ENCODE results near the gene SNAP29.
"Not testable (repeated sequence)": the region's sequence is repeated elsewhere in the genome, so short reads cannot be mapped to it uniquely, and the experiment has no call there.

Gene SNAP29

DNA sequence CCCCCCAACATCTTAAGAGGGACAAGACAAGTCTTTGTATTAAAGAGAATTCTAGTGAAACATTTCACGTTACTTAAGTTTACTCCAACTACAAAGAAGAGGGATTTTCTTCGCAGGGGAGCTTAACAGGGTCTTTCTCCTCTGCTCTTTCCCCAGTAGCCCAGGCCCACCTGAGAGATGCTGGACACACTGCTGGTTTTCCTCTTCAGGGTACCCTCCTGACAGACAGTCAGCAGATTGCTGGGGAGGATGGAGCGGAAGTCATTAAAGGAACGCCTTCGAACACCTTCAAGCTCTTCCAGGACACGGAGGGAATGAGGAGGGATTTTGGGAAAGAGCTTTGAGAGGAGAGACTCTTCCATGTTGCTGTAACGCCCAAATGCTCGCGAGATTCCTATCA lies 39.3 kb upstream of the SNAP29 start:
- TF ChIP-seq, protein P1, sequence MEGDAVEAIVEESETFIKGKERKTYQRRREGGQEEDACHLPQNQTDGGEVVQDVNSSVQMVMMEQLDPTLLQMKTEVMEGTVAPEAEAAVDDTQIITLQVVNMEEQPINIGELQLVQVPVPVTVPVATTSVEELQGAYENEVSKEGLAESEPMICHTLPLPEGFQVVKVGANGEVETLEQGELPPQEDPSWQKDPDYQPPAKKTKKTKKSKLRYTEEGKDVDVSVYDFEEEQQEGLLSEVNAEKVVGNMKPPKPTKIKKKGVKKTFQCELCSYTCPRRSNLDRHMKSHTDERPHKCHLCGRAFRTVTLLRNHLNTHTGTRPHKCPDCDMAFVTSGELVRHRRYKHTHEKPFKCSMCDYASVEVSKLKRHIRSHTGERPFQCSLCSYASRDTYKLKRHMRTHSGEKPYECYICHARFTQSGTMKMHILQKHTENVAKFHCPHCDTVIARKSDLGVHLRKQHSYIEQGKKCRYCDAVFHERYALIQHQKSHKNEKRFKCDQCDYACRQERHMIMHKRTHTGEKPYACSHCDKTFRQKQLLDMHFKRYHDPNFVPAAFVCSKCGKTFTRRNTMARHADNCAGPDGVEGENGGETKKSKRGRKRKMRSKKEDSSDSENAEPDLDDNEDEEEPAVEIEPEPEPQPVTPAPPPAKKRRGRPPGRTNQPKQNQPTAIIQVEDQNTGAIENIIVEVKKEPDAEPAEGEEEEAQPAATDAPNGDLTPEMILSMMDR (conservative IDR thresholded peaks at IDR 0.05; ENCODE audit: low read length) = no peak
- TF ChIP-seq EZH2phosphoT487 (IDR thresholded peaks at IDR 0.05; ENCODE audit: borderline replicate concordance) = no peak
- Histone ChIP-seq H3K79me2 (ENCODE audit: insufficient read depth, low read length) (no peaks in the 10 kb centered on the region), H3K4me3 (ENCODE audit: low read length, poor library complexity, severe bottlenecking) (no peak overlapping the region), H3K4me2 (ENCODE audit: low read depth, low read length, poor library complexity, severe bottlenecking) (no peak overlapping the region), H4K20me1 (ENCODE audit: insufficient read depth, low read length, poor library complexity, severe bottlenecking) (no peaks in the 10 kb centered on the region), H3K9me2 (replicated peaks; ENCODE audit: low read depth, low read length) (no peaks in the 10 kb centered on the region), H3K27me3 (ENCODE audit: insufficient read depth, low read length, poor library complexity, severe bottlenecking) (no peaks in the 10 kb centered on the region), H3F3A (ENCODE audit: low read depth) (no peaks in the 10 kb centered on the region), H3K36me3 (ENCODE audit: insufficient read depth, low read length) (peaks cover 67% of the 10 kb centered on the region; the same call in 1 of the 2 replicates), H3K9me3 (ENCODE audit: insufficient read depth, low read depth, low read length) (no peaks in the 10 kb centered on the region), H3K9ac (ENCODE audit: low read depth, low read length, poor library complexity, severe bottlenecking) (no peak overlapping the region), H2AFZ (ENCODE audit: low read length) (no peak overlapping the region), H3K4me1 (ENCODE audit: insufficient read depth, low read length, poor library complexity, severe bottlenecking) (no peaks in the 10 kb centered on the region)

- not testable (repeated sequence) for H3K9me3 ChIP-seq (ENCODE audit: insufficient read depth, low read depth, low read length); H4K20me1 ChIP-seq (ENCODE audit: insufficient read depth, low read length, poor library complexity, severe bottlenecking); H3K9me2 ChIP-seq (replicated peaks; ENCODE audit: low read depth, low read length); H3K4me2 ChIP-seq (ENCODE audit: low read depth, low read length, poor library complexity, severe bottlenecking); H2AFZ ChIP-seq (ENCODE audit: low read length); H3K4me3 ChIP-seq (ENCODE audit: low read length, poor library complexity, severe bottlenecking); H3K9ac ChIP-seq (ENCODE audit: low read depth, low read length, poor library complexity, severe bottlenecking); H3K79me2 ChIP-seq (ENCODE audit: insufficient read depth, low read length); H3K4me1 ChIP-seq (ENCODE audit: insufficient read depth, low read length, poor library complexity, severe bottlenecking); H3F3A ChIP-seq (ENCODE audit: low read depth); H3K27me3 ChIP-seq (ENCODE audit: insufficient read depth, low read length, poor library complexity, severe bottlenecking)
- peaks cover 63% of the 10 kb centered on the region; the same call in 1 of the 2 replicates for H3K36me3 ChIP-seq (ENCODE audit: insufficient read depth, low read length)
These were observed 37.0 kb upstream of the SNAP29 start for GRCh38 chr22:20821717-20822239.

GRCh38 chr22:20822240-20822639 lies 36.6 kb upstream of the SNAP29 start:
- no peaks in the 10 kb centered on the region for H3K9me3 ChIP-seq (ENCODE audit: insufficient read depth, low read depth, low read length)
- no peak overlapping the region for H3K4me2 ChIP-seq (ENCODE audit: low read depth, low read length, poor library complexity, severe bottlenecking)
- no peaks in the 10 kb centered on the region for H3F3A ChIP-seq (ENCODE audit: low read depth)
- no peak for TF ChIP-seq EZH2phosphoT487 (IDR thresholded peaks at IDR 0.05; ENCODE audit: borderline replicate concordance)
- TF ChIP-seq, protein P1 (conservative IDR thresholded peaks at IDR 0.05; ENCODE audit: low read length) = no peak
- H3K4me1 ChIP-seq (ENCODE audit: insufficient read depth, low read length, poor library complexity, severe bottlenecking) = no peaks in the 10 kb centered on the region
- H3K9ac ChIP-seq (ENCODE audit: low read depth, low read length, poor library complexity, severe bottlenecking) = no peak overlapping the region
- H3K4me3 ChIP-seq (ENCODE audit: low read length, poor library complexity, severe bottlenecking) = no peak overlapping the region
- no peaks in the 10 kb centered on the region for H4K20me1 ChIP-seq (ENCODE audit: insufficient read depth, low read length, poor library complexity, severe bottlenecking)
- no peaks in the 10 kb centered on the region for H3K79me2 ChIP-seq (ENCODE audit: insufficient read depth, low read length)
- no peaks in the 10 kb centered on the region for H3K9me2 ChIP-seq (replicated peaks; ENCODE audit: low read depth, low read length)
- no peak overlapping the region for H2AFZ ChIP-seq (ENCODE audit: low read length)
- peaks cover 63% of the 10 kb centered on the region; the same call in 1 of the 2 replicates for H3K36me3 ChIP-seq (ENCODE audit: insufficient read depth, low read length)
- H3K27me3 ChIP-seq (ENCODE audit: insufficient read depth, low read length, poor library complexity, severe bottlenecking) = no peaks in the 10 kb centered on the region

DNA sequence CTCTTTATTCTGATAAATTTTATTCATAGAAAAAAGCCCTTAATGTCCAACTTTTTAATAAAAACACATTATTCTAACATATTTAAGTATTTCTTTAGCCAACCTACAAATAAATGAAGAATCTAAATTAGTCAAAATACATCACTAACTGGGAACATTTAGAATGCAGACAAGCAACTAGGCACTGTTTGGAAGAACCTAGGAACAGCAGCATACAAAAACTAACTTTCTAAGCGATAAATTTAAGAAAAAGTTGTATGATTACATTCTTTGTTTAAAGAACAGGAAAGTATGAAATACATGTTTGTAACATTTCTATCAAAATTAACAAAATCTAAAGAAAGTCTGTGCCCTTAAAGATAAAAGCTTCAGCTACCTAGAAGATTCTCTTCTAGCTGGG lies 35.5 kb upstream of the SNAP29 start:
- H3K9me3 ChIP-seq (ENCODE audit: insufficient read depth, low read depth, low read length) = no peaks in the 10 kb centered on the region
- no peak for TF ChIP-seq EZH2phosphoT487 (IDR thresholded peaks at IDR 0.05; ENCODE audit: borderline replicate concordance)
- TF ChIP-seq, protein P1 (conservative IDR thresholded peaks at IDR 0.05; ENCODE audit: low read length) = no peak
- H3K4me2 ChIP-seq (ENCODE audit: low read depth, low read length, poor library complexity, severe bottlenecking) = no peak overlapping the region

GRCh38 chr22:20825216-20825615 lies 33.6 kb upstream of the SNAP29 start:
- not testable (repeated sequence) for H3K79me2 ChIP-seq (ENCODE audit: insufficient read depth, low read length); H3K9ac ChIP-seq (ENCODE audit: low read depth, low read length, poor library complexity, severe bottlenecking); H3K4me1 ChIP-seq (ENCODE audit: insufficient read depth, low read length, poor library complexity, severe bottlenecking); H3F3A ChIP-seq (ENCODE audit: low read depth); H3K9me2 ChIP-seq (replicated peaks; ENCODE audit: low read depth, low read length); H3K9me3 ChIP-seq (ENCODE audit: insufficient read depth, low read depth, low read length); H4K20me1 ChIP-seq (ENCODE audit: insufficient read depth, low read length, poor library complexity, severe bottlenecking); H3K4me2 ChIP-seq (ENCODE audit: low read depth, low read length, poor library complexity, severe bottlenecking); H3K4me3 ChIP-seq (ENCODE audit: low read length, poor library complexity, severe bottlenecking); H2AFZ ChIP-seq (ENCODE audit: low read length); H3K27me3 ChIP-seq (ENCODE audit: insufficient read depth, low read length, poor library complexity, severe bottlenecking)
- H3K36me3 ChIP-seq (ENCODE audit: insufficient read depth, low read length) = peaks cover 57% of the 10 kb centered on the region; the same call in 1 of the 2 replicates

More for the DNA sequence above, 35.5 kb upstream of the SNAP29 start:
- Histone ChIP-seq H3K9ac (ENCODE audit: low read depth, low read length, poor library complexity, severe bottlenecking) (no peak overlapping the region), H3K9me2 (replicated peaks; ENCODE audit: low read depth, low read length) (no peaks in the 10 kb centered on the region), H4K20me1 (ENCODE audit: insufficient read depth, low read length, poor library complexity, severe bottlenecking) (no peaks in the 10 kb centered on the region), H3K27me3 (ENCODE audit: insufficient read depth, low read length, poor library complexity, severe bottlenecking) (no peaks in the 10 kb centered on the region), H3F3A (ENCODE audit: low read depth) (no peaks in the 10 kb centered on the region), H3K36me3 (ENCODE audit: insufficient read depth, low read length) (peaks cover 60% of the 10 kb centered on the region; the same call in 1 of the 2 replicates), H3K4me3 (ENCODE audit: low read length, poor library complexity, severe bottlenecking) (no peak overlapping the region), H2AFZ (ENCODE audit: low read length) (no peak overlapping the region), H3K79me2 (ENCODE audit: insufficient read depth, low read length) (no peaks in the 10 kb centered on the region), H3K4me1 (ENCODE audit: insufficient read depth, low read length, poor library complexity, severe bottlenecking) (no peaks in the 10 kb centered on the region)

All from Loucy (cell line).